HepG2 (cell line): Measurements from ENCODE around the gene ADAM15. TPM values are rescaled to one million over a fixed set of nuclear protein-coding genes. Genes with fewer than 3 reads are reported as not detected.

ENCODE experiments used
- ATAC-seq: fragments of 200-7000 bp; cut with Tn5 transposase; 3 replicates; pipeline ENCODE4 v1.9.1; 2020; ENCODE audit warnings: mild to moderate bottlenecking, moderate library complexity
- BruUV-seq: library from RNA; stranded (reverse); fragments of 400-500 nt; replicated peaks from 2 replicates; lab custom pipeline; 2021; lab: Mats Ljungman, UMichigan
- CTCF ChIA-PET: fragments of 300-600 bp; formaldehyde crosslinking; extraction: SDS; loops from one replicate; lab custom pipeline; 2021; ENCODE audit warnings: low total read pairs, inconsistent platforms, low intra/inter-chr PET ratio; lab: Yijun Ruan, JAX
- POLR2A ChIA-PET: fragments of 350-600 bp; sonication (Branson Sonifier 250); formaldehyde crosslinking; loops from one replicate; lab custom pipeline; 2020; ENCODE audit warnings: antibody characterized with exemption, inconsistent platforms; lab: Yijun Ruan, JAX
- DNase-seq: peaks from one replicate; pipeline ENCODE4 v3.0.0-alpha.2; 2015; ENCODE audit warnings: low spot score
- FAIRE-seq: peaks from 3 replicates; lab custom pipeline; 2011; peaks lifted over from hg19 to GRCh38; lab: Jason Lieb, UNC
- H2AFZ ChIP-seq: one replicate; pipeline ENCODE4 v1.6.1; 2011; ENCODE audit warnings: low read length, inconsistent platforms
- H3K27ac ChIP-seq: fragments of 300-600 bp; 3 replicates; pipeline ENCODE4 v1.8.0; 2011; ENCODE audit warnings: mixed run types, mild to moderate bottlenecking, mixed read lengths, low read length, inconsistent platforms; ENCODE audit not compliant: insufficient read depth; ENCODE audit errors: extremely low read length
- H3K27me3 ChIP-seq, 2 experiments: fragments of 200-600 bp in 1 of 2; 2 replicates in 1 of 2; 3 replicates in 1 of 2; pipeline versions ENCODE4 v1.6.0 to v1.8.0; 2011; ENCODE audit warnings: low read length in 2 of 2, mild to moderate bottlenecking in 2 of 2, moderate library complexity in 2 of 2, inconsistent platforms in 1 of 2; ENCODE audit not compliant: insufficient read depth in 2 of 2, control insufficient read depth in 1 of 2
- H3K36me3 ChIP-seq, 2 experiments: fragments of 200-600 bp in 1 of 2; replicated peaks in 1 of 2; 2 replicates in 1 of 2; 3 replicates in 1 of 2; pipeline versions ENCODE4 v1.5.1 to v1.8.0; 2011; ENCODE audit warnings: low read length in 2 of 2, inconsistent platforms in 1 of 2; ENCODE audit not compliant: insufficient read depth in 2 of 2, control insufficient read depth in 1 of 2
- H3K4me1 ChIP-seq: 2 replicates; pipeline ENCODE4 v1.5.1; 2012; ENCODE audit warnings: low read length, inconsistent platforms; ENCODE audit not compliant: insufficient read depth
- H3K4me2 ChIP-seq: 2 replicates; pipeline ENCODE4 v1.6.0; 2011; ENCODE audit warnings: low read depth, low read length, inconsistent platforms
- H3K4me3 ChIP-seq, 3 experiments: fragments of 200-600 bp in 1 of 3; sonication (generic), shearing (Covaris generic) in 1 of 3; replicated peaks in 1 of 3; 2 replicates each; pipeline ENCODE4 v1.5.1; 2011 to 2016; ENCODE audit warnings: low read length in 3 of 3, inconsistent platforms in 2 of 3, low read depth in 2 of 3, mild to moderate bottlenecking in 2 of 3, control low read depth in 1 of 3, mixed read lengths in 1 of 3; ENCODE audit not compliant: insufficient read depth in 1 of 3
- H3K79me2 ChIP-seq: one replicate; pipeline ENCODE4 v1.6.1; 2011; ENCODE audit warnings: low read length, inconsistent platforms; ENCODE audit not compliant: insufficient read depth
- H3K9ac ChIP-seq: 2 replicates; pipeline ENCODE4 v1.6.0; 2011; ENCODE audit warnings: mild to moderate bottlenecking, low read depth, low read length, inconsistent platforms; ENCODE audit not compliant: insufficient read depth
- H3K9me3 ChIP-seq: 2 replicates; pipeline ENCODE4 v1.5.1; 2012; ENCODE audit warnings: mild to moderate bottlenecking, low read length
- H4K20me1 ChIP-seq: 2 replicates; pipeline ENCODE4 v1.6.0; 2011; ENCODE audit warnings: inconsistent platforms, mild to moderate bottlenecking, low read length, moderate library complexity; ENCODE audit not compliant: insufficient read depth
- STAG1 ChIP-seq: sonication (generic); formaldehyde crosslinking; IDR thresholded peaks from 2 replicates; pipeline ENCODE4 v1.4.0; 2020; ENCODE audit warnings: missing genetic modification reagents
- ZNF614 ChIP-seq: IDR thresholded peaks from 2 replicates; pipeline ENCODE4 v1.6.1; 2018; ENCODE audit warnings: missing biosample characterization, missing genetic modification reagents, inconsistent platforms, borderline replicate concordance
- WGBS: methylation state at CpG from one replicate; pipeline ENCODE4 v1.1.6; 2017; ENCODE audit warnings: low lambda C conversion rate; 5-methylcytosine and 5-hydroxymethylcytosine counted together
- in situ Hi-C: cut with HindIII; loops from 2 replicates; pipeline ENCODE4 v1.10.0; 2017; ENCODE audit warnings: low pct_unique_long_range_greater_than_20kb; ENCODE audit not compliant: extremely low pct_ligation_motif_present
- intact Hi-C: fragments of 100-400 bp; cut with micrococcal nuclease; formaldehyde crosslinking; loops from one replicate; pipeline ENCODE4 v1.10.0; 2022; ENCODE audit not compliant: unreplicated experiment
- polyA plus RNA-seq, 8 experiments: library from polyadenylated mRNA; depleted of rRNA in 3 of 8; stranded (reverse) in 7 of 8; unstranded in 1 of 8; fragments of >200 nt; fragmentation: Illumina TruSeq in 4 of 8; extraction: Trizol in 4 of 8; gene quantifications; 2 replicates each; pipeline versions ENCODE4 v1.2.1 to v1.2.3, GENCODE V29; 2011 to 2016; ENCODE audit warnings: low read depth in 4 of 8, missing spikeins in 1 of 8, mixed read lengths in 1 of 8; ENCODE audit not compliant: insufficient read depth in 1 of 8
- total RNA-seq, 5 experiments: library from RNA; depleted of rRNA; stranded (reverse); fragments of >200 nt; fragmentation: Illumina TruSeq; extraction: Trizol; gene quantifications; 2 replicates each; pipeline ENCODE4 v1.2.3, GENCODE V29; 2016; ENCODE audit warnings: low read depth in 1 of 5
- TF ChIP-seq, protein P1 (sequence below): sonication (generic); formaldehyde crosslinking; IDR thresholded peaks from 2 replicates; pipeline ENCODE4 v1.5.0; 2020; ENCODE audit warnings: mild to moderate bottlenecking, missing genetic modification reagents, moderate library complexity
- TF ChIP-seq, protein P2 (sequence below): sonication (generic); formaldehyde crosslinking; IDR thresholded peaks from 2 replicates; pipeline ENCODE4 v1.8.1; 2023; ENCODE audit warnings: mild to moderate bottlenecking, missing genetic modification reagents

The ADAM15 gene
- total and polyA plus RNA-seq, 2 of the 13 experiments (the other 11 are each of a cell fraction or from before 2014, with no cell fraction given) = 17.9 to 25.6 TPM

DNA sequence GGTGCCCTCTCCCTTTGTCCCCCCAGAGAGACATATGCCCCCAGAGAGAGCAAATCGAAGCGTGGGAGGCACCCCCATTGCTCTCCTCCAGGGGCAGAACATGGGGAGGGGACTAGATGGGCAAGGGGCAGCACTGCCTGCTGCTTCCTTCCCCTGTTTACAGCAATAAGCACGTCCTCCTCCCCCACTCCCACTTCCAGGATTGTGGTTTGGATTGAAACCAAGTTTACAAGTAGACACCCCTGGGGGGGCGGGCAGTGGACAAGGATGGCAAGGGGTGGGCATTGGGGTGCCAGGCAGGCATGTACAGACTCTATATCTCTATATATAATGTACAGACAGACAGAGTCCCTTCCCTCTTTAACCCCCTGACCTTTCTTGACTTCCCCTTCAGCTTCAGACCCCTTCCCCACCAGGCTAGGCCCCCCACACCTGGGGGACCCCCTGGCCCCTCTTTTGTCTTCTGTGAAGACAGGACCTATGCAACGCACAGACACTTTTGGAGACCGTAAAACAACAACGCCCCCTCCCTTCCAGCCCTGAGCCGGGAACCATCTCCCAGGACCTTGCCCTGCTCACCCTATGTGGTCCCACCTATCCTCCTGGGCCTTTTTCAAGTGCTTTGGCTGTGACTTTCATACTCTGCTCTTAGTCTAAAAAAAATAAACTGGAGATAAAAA, 35.9 kb downstream of the ADAM15 start:
- 37% methylated on average over 8 of the region's 8 CpGs for WGBS
- H3K36me3 ChIP-seq = no peaks in the 10 kb centered on the region
- no peak overlapping the region for H3K27ac ChIP-seq
- no peak for ATAC-seq
- POLR2A ChIA-PET = no interaction called here
- in situ Hi-C loops (no loop called here), intact Hi-C loops (loop anchor here (10.0 kb wide), 1 partner anchor 182 kb away; no protein-coding TSS in a partner anchor)
- no peaks in the 10 kb centered on the region for H4K20me1 ChIP-seq
- peak overlapping the region; percentile 98; the same call in 1 of the 2 replicates for H3K4me2 ChIP-seq
- H3K4me3 ChIP-seq = peak overlapping the region in 1 of 3 experiments; percentile 89; a peak in 1 of 6 replicates
- BruUV-seq = no TSS peak
- peaks cover 79% of the 10 kb centered on the region for H3K4me1 ChIP-seq
- CTCF ChIA-PET = interaction anchor here (2.0 kb wide), 1 partner anchor 81 kb away, joined by 7 read pairs; no protein-coding TSS in a partner anchor
- H3K9me3 ChIP-seq = no peaks in the 10 kb centered on the region
- no peak for DNase-seq
- FAIRE-seq = no peak
- 0 out of 2 replicates have a peak, but pooled peaks have one; percentile 9 for TF ChIP-seq STAG1 (CRISPR knock-in tag)
- TF ChIP-seq, protein P1, sequence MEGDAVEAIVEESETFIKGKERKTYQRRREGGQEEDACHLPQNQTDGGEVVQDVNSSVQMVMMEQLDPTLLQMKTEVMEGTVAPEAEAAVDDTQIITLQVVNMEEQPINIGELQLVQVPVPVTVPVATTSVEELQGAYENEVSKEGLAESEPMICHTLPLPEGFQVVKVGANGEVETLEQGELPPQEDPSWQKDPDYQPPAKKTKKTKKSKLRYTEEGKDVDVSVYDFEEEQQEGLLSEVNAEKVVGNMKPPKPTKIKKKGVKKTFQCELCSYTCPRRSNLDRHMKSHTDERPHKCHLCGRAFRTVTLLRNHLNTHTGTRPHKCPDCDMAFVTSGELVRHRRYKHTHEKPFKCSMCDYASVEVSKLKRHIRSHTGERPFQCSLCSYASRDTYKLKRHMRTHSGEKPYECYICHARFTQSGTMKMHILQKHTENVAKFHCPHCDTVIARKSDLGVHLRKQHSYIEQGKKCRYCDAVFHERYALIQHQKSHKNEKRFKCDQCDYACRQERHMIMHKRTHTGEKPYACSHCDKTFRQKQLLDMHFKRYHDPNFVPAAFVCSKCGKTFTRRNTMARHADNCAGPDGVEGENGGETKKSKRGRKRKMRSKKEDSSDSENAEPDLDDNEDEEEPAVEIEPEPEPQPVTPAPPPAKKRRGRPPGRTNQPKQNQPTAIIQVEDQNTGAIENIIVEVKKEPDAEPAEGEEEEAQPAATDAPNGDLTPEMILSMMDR (CRISPR knock-in tag) = peak; percentile 48
- TF ChIP-seq, protein P2, sequence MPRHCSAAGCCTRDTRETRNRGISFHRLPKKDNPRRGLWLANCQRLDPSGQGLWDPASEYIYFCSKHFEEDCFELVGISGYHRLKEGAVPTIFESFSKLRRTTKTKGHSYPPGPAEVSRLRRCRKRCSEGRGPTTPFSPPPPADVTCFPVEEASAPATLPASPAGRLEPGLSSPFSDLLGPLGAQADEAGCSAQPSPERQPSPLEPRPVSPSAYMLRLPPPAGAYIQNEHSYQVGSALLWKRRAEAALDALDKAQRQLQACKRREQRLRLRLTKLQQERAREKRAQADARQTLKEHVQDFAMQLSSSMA (CRISPR knock-in tag) = no peak
- TF ChIP-seq ZNF614 (CRISPR knock-in tag) = no peak
- H3K79me2 ChIP-seq = no peaks in the 10 kb centered on the region
- H3K27me3 ChIP-seq = peaks cover 12 to 23% of the 10 kb centered on the region in 2 experiments
- H3K9ac ChIP-seq = no peak overlapping the region
- no peak overlapping the region for H2AFZ ChIP-seq
